GM23338 (cell line): ENCODE measurements around the gene ARMH1. TPM values are rescaled to one million over a fixed set of nuclear protein-coding genes. Genes with fewer than 3 reads are reported as not detected.

ENCODE experiments used
- CREB1 ChIP-seq: fragments of 250-450 bp; sonication (Bioruptor Pico); IDR thresholded peaks from 2 replicates; pipeline ENCODE4 v1.5.0; 2020; ENCODE audit warnings: low read depth, mild to moderate bottlenecking, moderate library complexity
- ETS1 ChIP-seq: IDR thresholded peaks from 2 replicates; pipeline ENCODE4 v1.6.1; 2016; ENCODE audit warnings: antibody characterized with exemption
- EZH2 ChIP-seq: fragments of 200-600 bp; sonication (generic); IDR thresholded peaks from one replicate; pipeline ENCODE4 v1.8.0; 2017; ENCODE audit warnings: antibody characterized with exemption, mild to moderate bottlenecking, low read depth; ENCODE audit not compliant: unreplicated experiment
- JUNB ChIP-seq: IDR thresholded peaks from one replicate; pipeline ENCODE4 v1.6.1; 2016; ENCODE audit warnings: antibody characterized with exemption; ENCODE audit not compliant: unreplicated experiment
- NANOG ChIP-seq: IDR thresholded peaks from 2 replicates; pipeline ENCODE4 v1.6.1; 2016; ENCODE audit warnings: antibody characterized with exemption, borderline replicate concordance
- POLR2AphosphoS5 ChIP-seq: IDR thresholded peaks from 2 replicates; pipeline ENCODE4 v1.6.1; 2016; ENCODE audit warnings: antibody characterized with exemption, low read depth
- ZNF462 ChIP-seq: fragments of 250-450 bp; sonication (Bioruptor Pico); IDR thresholded peaks from 2 replicates; pipeline ENCODE4 v1.5.0; 2020; ENCODE audit warnings: mild to moderate bottlenecking, moderate library complexity
- polyA plus RNA-seq: library from polyadenylated mRNA; unstranded; fragments of >200 nt; fragmentation: Nextera tagmentation; extraction: Ambion mirVana; gene quantifications from 2 replicates; pipeline ENCODE4 v1.2.1, GENCODE V29; 2016
- total RNA-seq: library from RNA; depleted of rRNA; stranded (reverse); fragments of >200 nt; shearing (Covaris generic); gene quantifications from 2 replicates; pipeline ENCODE4 v1.2.3, GENCODE V29; 2014

The ARMH1 gene
- total and polyA plus RNA-seq, 2 experiments from 2014 or later = 0.31 TPM; not detected in 1

GRCh38 chr1:44723496-44724295, 49.2 kb downstream of the ARMH1 start (continued):
- no peak for TF ChIP-seq ZNF462 (CRISPR knock-in tag)
- TF ChIP-seq EZH2 = no peak
- no peak for TF ChIP-seq NANOG
- TF ChIP-seq ETS1 = no peak
- TF ChIP-seq JUNB = no peak
- TF ChIP-seq POLR2AphosphoS5 = no peak
- TF ChIP-seq CREB1 = no peak
